ENCODE results near the gene MLKL.
A peak's percentile ranks its signal among the peaks of the same experiment; 100 is the strongest.
"Not testable (repeated sequence)": the region's sequence is repeated elsewhere in the genome, so short reads cannot be mapped to it uniquely, and the experiment has no call there.

The MLKL gene

DNA sequence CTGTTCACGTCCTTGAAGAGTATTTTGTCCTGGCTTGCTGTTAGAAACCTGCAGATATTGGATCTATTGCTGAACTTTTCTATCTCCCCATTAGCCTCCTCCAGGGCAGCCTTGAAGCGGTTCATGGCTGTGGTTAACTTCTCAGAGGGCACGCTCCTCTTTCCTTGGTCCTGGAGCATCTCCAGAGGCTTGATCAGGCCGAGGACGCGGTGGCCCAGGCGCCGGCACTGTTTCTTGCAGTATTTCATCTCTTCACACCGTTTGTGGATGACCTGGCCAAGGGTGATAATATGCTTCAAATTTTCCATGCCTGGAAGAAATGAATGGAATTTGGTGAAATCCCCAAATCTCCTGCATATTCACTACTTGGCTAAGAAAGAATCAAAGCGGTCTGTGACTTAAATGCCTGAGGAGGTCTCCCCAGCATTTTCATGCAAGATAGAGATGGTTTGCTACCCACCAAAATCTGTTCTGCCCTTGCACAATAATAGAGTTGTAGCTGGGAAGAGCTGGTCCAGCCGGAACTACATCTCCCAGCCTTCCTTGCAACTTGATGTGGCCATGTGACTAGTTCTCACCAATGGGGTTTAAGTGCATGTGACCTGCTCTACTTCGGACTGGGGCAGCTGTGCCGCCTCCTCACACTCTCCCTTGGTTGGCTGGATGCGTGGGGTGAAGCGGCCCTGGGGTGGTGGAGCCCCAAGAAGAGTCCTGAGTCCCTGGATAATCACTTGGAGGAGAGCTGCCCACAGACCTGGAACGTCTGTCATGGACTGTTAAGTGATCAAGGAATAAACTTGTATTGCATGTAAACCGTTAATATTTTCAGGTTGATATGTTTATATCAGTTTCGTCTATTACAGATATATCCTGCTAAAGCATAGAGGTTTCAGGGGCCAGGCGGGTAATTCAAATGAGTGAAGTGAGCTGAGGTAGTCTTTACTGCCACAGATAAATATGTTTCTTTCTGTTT, 4.9 kb downstream of the MLKL start:
- DNase-seq, result peak; percentile 75 to 83

DNA sequence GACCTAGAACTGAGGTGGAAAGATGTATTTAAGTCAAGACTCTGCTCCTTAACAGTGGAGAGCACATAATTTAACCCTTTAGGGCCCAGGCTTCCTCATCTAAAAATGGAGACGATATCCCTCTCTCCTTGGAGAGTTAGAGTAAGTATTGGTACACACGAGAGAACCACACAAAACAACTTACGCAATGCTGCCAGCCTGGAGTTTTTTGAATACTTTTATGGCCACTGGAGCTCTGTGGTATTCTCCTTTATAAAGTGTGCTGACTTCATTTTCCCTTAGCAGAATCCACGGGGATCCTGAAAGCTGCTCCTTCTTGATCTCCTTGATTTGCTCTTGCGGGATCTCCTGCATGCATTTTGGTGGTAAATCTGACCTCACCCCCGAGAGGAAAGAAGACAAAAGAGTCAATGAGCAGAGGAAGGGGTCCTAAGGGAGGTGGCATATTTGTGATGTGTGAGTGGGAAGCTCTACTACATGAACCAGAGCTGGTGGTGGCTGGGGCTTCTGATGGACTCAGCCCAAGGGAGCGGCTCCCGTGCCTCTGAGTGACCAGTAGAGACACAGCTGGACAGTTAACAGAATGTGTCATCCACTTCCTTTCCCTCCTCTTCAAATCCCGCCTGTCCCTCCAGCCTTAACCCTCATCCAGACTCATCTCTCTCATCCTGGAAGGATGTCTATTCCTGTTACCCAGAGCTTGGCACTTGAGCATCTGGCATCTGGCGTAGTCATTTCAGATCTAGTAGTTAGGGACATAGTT, 9.4 kb downstream of the MLKL start:
- DNase-seq, result no peak

GRCh38 chr16:74682556-74682955, 18.1 kb downstream of the MLKL start:
- no peak for DNase-seq

DNA sequence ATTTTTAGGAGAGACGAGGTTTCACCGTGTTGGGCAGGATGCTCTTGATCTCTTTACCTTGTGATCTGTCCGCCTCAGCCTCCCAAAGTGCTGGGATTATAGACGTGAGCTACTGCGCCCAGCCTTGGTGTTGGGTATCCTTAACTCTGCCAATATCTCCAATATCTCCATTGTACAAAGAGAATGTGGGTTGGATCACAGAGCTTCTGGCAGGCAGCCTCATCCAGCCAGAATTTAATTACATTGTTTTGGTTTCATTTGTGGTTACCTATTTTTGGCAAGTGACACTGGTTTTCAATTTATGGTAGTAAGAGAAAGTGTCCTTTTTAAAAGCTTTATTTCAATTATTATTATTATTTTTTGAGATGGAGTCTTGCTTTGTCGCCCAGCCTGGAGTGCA, 20.0 kb downstream of the MLKL start:
- no peak for DNase-seq

DNA sequence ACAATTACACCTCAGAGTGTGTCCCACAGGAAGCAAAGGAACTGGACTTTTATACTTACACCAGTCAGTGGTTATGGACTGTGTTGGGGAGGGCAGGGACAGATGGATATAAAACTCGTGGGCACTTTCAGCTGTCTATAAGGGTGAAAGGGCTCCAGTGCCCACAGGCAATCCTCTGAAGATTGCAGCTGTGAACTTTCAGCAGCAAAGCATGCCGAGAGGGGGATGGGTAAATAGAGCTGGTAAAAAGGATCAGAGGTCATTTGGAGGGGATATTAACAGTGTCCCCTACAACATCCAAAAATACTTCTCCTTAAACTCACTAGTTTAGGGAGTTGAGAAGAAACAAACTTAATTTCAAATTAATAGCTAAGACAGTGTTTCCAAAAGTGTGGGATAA, 20.7 kb downstream of the MLKL start:
- DNase-seq, result no peak

- DNase-seq, result no peak
Measured at GRCh38 chr16:74677868-74678267, 22.8 kb downstream of the MLKL start.

DNA sequence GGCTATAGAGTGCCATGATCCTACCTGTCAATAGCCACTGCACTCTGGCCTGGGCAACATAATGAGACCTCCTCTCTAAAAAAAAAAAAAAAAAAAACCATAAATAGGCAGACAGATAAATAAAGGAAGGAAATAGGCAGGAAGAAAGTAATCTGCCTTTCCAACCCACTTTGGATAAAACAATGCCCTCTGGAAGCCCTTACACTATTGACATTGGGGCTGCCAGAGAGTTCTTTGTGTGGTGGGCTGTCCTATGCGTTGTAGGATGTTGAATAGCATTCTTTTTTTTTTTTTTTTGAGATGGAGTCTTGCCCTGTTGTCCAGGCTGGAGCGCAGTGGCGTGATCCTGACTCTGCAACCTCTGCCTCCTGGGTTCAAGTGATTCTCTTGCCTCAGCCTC, 26.8 kb downstream of the MLKL start:
- DNase-seq, result no peak

- not testable (repeated sequence) for DNase-seq
Measured at GRCh38 chr16:74668877-74669276, 31.8 kb downstream of the MLKL start.

DNA sequence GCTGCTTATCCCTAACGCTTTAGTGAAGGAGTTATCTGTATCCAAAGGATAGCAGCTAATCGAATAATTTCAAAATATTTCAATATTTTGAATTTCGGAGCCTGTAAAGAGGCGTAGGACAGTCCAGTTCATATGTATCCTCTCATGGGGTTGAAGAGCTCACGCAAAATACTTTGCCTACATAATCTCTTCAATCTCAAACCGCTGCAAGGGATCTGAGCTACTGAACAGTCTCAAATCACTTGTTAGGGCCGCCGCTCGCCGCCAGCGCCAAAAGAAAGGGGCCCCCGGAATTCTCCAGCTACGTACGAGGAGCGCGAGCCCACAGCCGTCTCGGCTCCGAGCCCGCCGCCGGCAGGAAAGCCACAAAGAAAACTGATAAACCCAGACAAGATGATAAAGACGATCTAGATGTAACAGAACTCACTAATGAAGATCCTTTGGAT, 33.4 kb downstream of the MLKL start:
- peak in 1 of 2 donors; percentile 19 for DNase-seq

DNA sequence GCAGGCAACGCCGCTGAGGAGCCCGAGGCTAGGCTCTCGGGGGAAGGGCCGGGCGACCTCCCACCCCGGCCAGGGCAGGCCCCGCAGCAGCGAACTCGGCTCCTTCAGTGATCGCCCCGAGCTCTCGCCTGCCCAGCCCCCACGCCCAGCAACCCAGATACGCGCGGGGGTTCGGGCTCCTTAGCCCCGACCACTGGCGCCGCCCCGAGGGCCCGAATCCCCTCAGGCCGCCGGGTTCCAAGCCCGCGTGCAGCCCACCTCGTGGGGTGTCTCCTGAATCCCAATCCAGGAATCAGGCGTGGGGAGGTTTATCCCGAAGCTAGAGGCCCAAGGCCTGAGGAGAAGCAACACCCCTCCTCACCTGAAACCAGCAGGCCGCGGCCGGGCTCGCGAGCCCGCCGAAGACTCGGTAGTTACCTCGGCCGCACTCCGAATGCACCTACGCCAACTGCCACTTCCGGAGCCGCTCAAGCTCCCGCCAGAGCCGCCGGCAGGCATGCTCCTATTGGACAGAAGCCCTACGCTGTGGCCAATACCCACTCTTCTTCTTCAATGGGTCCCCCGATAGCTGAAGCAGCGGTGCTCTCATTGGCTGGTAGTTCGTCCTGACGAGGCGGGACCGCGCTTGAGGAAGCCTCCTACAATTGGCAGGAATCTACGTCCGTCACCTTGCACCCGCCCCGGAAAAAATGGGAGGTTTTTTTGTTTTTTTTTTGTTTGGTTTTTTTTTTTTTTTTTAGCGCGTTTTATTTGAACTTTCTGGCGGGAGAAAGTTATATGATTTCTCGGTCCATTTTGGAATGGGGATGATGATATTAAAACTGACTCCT, 34.0 kb downstream of the MLKL start, which contains the start of gene RFWD3:
Gene RFWD3 (minus strand): TSS at position 453 of the 830 bp plus-strand sequence. CDS start 5,428 bp downstream, outside the sequence.
- DNase-seq, result peak; percentile 98 to 99

- no peak for DNase-seq
Measured at GRCh38 chr16:74666010-74666421, 34.6 kb downstream of the MLKL start.

DNA sequence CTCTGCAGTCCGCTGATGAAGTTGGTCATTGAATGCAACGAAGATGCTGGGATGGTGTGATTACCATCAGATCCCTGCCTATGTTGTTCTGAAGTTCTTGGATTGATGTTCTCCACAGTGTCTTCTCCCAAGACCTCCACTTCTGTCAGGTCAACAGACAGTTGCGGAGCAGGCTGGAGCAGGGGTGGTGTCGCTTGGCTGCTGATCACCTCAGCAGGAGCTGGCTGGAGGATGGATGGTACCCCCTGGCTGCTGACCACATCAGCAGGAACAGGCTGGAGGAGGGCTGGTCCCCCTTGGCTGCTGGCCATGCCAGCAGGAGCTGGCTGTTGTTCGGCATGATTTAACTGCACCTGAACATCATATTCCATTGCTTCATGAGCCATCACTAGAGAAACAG, 39.6 kb downstream of the MLKL start:
- no peak for DNase-seq

GRCh38 chr16:74660383-74660782, 40.3 kb downstream of the MLKL start:
- no peak for DNase-seq

DNA sequence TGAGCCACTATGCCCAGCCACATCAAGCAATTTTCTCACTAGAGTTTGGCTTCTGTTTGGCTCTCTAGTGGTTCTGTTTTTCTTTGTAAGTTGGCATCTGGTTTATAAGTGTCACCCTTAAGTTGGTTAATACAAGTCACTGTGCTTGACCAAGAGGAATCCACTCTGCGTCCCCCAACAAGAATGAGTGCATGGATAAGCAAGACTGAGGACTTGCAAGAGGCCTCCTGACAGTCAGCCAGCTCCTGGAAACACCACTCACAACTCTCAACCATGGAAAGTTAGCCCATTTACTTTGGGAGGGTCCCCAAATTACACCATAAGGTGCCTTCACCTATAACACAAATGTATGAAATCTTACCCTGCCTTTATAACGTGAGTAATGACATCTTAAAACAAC, 41.6 kb downstream of the MLKL start:
- no peak for DNase-seq

- DNase-seq, result peak; percentile 41 to 48
Measured at GRCh38 chr16:74657870-74658642, 42.6 kb downstream of the MLKL start.

GRCh38 chr16:74654536-74655050, 46.1 kb downstream of the MLKL start:
- DNase-seq, result no peak

DNA sequence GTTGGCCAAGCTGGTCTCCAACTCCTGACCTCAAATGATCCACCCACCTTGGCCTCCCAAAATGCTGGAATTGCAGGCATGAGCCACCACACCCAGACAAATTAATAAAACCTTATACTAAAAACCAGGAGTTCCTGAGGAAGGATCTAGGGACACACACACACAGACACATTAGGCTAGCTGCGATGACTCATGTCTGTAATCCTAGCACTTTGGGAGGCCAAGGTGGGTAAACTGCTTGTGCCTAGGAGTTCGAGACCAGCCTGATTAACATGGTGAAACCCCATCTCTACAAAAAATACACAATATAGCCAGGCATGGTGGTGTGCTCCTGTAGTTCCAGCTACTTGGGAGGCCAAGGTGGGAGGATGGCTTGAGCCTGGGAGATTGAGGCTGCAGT, 47.8 kb downstream of the MLKL start:
- not testable (repeated sequence) for DNase-seq

DNA sequence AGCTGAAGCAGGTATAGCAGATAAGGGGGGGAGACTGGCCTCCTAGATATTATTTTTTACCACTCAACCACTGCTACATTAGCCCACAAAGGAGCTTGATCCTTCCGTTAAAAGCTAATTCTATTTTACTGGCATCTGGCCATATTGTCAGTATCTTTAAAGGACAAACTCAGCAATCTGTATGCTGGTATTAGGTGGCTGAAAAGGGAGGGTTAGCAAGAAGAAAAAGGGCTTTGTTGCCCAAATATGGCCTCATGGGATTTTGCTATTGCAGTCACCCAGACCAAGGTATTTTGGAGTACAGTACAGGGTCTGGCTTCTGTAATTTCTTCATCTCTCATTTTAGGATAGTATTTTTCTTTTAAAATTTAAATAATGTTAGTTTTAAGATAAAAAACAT, 48.4 kb downstream of the MLKL start:
- no peak for DNase-seq

- no peak for DNase-seq
Measured at GRCh38 chr16:74651841-74652240, 48.8 kb downstream of the MLKL start.

- peak in 1 of 2 donors; percentile 35 for DNase-seq
Measured at GRCh38 chr16:74650966-74651567, 49.6 kb downstream of the MLKL start.

DNA sequence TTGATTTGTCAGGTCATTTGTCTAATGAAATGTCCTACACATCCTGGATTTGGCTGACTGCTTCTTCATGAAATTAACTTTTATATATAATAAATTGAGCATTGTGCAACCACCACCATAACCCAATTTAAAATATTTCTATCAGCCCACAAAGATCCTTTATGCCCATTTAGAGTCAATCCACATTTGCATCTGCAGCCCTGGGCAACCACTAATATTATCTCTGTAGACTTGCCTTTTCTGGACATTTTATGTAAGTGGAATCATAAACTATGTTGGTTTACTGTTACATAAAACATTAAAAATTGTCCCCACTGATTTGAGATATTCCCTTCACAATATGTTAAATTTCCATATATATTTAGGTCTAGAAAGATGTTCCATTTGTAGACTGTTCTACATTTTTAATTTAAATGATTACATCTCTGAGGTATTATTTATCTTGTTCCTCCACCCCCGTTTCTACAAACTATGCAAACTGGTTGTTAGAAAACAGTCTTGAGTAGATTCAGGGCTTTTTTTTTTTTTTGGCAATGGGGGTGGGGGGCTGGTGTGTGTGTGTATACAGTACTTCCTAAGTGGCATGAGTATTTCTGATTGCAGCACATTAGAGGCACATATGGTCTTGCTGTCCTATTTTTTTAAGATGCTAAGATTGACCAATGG, 50.7 kb downstream of the MLKL start:
- DNase-seq, result no peak
